GM12801 (cell line): ENCODE measurements around the gene SGMS1.

Source experiments
- CTCF ChIP-seq: IDR thresholded peaks from one replicate; pipeline ENCODE4 v1.5.1; 2011; ENCODE audit warnings: control low read depth; ENCODE audit not compliant: insufficient read length; ENCODE audit errors: extremely low read depth

SGMS1 gene

GRCh38 chr10:50469288-50469687, 154.5 kb downstream of the SGMS1 start:
- no peak for TF ChIP-seq CTCF

- TF ChIP-seq CTCF, result no peak
Measured at GRCh38 chr10:50467209-50467608, 156.5 kb downstream of the SGMS1 start.

- TF ChIP-seq CTCF, result no peak
Measured at GRCh38 chr10:50464004-50464409, 159.7 kb downstream of the SGMS1 start.

- no peak for TF ChIP-seq CTCF
Measured at GRCh38 chr10:50461834-50462233, 161.9 kb downstream of the SGMS1 start.

GRCh38 chr10:50461123-50461522, 162.6 kb downstream of the SGMS1 start:
- no peak for TF ChIP-seq CTCF

GRCh38 chr10:50456719-50457118, 167.0 kb downstream of the SGMS1 start:
- no peak for TF ChIP-seq CTCF

GRCh38 chr10:50453940-50454339, 169.8 kb downstream of the SGMS1 start:
- no peak for TF ChIP-seq CTCF

- no peak for TF ChIP-seq CTCF
Measured at GRCh38 chr10:50452603-50453002, 171.2 kb downstream of the SGMS1 start.
